Activated T-helper 9 cell treated with anti-CD3 and anti-CD28 coated beads, Interleukin-2, amount 50 U/mL, for 16 hours (primary cell): ENCODE measurements around the gene MPRIP.
"Not testable (repeated sequence)": the region's sequence is repeated elsewhere in the genome, so short reads cannot be mapped to it uniquely, and the experiment has no call there.

Source experiments
- DNase-seq: peaks from one replicate; pipeline ENCODE4 v3.0.0-alpha.2; 2020; ENCODE audit warnings: low read depth

MPRIP gene

DNA sequence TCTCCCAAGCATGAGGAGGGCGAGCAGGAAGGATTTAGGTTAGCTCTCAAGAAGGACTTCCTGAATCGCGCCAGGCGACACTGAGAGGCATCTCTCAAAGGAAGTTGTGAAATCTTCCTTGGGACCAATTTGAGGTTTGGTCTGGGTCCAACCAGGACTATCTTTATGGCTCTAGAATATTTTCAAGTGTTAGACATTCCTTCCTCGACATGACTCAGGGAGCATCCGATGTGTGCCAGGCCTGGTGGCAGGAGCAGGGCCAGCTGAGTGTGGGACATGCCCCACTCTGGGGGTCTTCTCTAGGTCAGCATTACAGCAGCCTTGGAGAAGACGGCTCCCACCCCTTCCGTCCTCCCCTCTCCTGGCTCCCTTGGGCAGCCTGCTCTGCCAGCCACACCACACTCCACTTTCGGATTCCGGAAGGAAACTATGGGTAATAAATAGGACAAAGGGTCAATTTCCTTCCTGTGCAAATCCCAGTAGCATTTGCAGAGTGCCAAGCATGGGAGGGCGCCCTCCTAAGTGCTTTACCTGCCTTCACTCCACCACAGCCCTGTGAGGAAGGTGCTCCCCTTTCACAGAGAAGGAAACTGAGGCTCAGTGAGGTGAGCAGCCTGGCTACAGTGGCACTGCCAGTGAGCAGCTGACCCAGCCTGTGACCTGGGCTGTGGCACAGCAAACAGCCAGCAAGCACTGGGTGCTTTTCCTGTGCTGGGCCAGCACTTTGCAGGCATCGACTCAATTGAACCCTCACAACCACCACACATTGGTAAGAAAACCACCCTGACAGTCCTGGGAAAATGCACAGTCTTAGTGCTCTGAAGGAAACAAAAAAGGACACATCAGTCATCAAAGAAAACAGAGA is 31.0 kb upstream of the MPRIP start:
- DNase-seq = not testable (repeated sequence)

GRCh38 chr17:17013828-17014747 is 28.2 kb upstream of the MPRIP start:
- DNase-seq = not testable (repeated sequence)

- not testable (repeated sequence) for DNase-seq
Observed at GRCh38 chr17:17014748-17015124, 27.5 kb upstream of the MPRIP start.

DNA sequence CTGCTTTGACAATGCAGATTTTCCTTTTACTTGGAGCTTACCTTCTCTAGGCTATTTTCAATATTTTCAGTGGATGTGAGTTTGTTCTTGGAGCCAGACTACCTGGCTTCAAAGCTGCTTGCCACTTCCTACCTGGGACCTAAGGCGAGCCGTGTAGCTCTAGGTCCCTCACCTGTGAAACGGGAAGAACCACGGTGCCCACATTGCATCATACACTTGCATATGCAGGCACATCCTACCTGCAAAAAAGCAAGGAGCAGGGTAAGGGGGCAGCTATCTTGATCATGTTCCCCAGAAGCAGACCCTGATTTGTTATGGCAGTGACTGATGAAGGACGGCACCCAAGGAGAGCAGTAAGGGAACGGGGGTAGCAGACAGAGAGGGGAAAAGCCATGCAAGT is 27.0 kb upstream of the MPRIP start:
- DNase-seq = no peak

GRCh38 chr17:17016199-17017197 is 25.8 kb upstream of the MPRIP start:
- not testable (repeated sequence) for DNase-seq

DNA sequence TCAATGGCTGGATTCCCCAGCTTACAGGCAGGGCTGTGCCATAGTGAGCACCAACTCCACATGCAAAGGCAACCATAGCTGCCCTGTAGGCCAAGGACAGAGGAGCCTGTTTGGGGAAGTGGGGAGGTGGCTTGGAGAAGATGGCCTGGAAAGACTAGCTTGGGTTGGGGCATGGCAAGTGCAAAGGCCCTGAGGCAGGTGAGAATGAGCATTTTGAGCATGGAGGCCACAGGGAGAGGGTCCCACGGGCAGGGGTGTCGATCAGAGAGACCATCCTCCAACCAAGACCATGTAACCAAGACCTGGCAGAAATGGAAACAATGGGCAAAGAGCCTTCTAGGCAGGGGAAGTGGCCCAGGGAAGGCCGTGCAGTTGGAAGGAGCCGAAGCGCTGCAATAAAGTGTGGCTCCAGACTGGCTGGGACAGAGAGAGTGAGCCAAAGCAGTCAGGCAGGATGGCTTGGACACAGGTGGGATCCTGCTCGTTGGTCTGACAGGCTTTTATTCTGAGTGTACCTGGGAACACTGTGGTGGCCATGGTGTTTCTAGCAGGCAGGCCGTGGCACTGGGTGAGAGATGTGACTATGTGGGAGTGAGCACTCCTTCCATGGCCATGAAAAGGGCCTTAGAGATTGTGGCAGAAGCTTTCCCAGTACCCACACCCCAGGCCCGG is 24.8 kb upstream of the MPRIP start:
- DNase-seq = no peak

GRCh38 chr17:17018021-17018441 is 24.2 kb upstream of the MPRIP start:
- no peak for DNase-seq

GRCh38 chr17:17018612-17019429 is 23.4 kb upstream of the MPRIP start:
- no peak for DNase-seq

- no peak for DNase-seq
Observed at GRCh38 chr17:17019430-17019762, 22.9 kb upstream of the MPRIP start.

- DNase-seq = no peak
Observed at GRCh38 chr17:17019891-17020456, 22.3 kb upstream of the MPRIP start.

DNA sequence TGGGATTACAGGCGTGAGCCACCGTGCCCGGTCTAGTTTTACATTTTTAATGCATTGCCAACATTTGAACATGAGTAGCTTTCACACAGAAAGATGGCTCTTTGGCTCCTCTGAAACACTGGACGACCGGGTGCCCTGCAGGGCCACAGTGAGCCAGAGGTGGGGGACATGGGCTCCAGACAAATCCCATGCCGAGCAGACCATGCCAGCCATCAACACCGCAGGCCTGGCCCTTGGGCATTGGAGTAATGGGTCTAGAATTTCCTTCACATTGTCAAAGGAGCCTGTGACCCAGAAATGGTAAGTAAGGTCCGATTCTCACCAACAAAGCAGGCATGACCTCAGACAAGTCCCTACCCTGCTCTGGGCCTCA is 21.4 kb upstream of the MPRIP start:
- DNase-seq = no peak

DNA sequence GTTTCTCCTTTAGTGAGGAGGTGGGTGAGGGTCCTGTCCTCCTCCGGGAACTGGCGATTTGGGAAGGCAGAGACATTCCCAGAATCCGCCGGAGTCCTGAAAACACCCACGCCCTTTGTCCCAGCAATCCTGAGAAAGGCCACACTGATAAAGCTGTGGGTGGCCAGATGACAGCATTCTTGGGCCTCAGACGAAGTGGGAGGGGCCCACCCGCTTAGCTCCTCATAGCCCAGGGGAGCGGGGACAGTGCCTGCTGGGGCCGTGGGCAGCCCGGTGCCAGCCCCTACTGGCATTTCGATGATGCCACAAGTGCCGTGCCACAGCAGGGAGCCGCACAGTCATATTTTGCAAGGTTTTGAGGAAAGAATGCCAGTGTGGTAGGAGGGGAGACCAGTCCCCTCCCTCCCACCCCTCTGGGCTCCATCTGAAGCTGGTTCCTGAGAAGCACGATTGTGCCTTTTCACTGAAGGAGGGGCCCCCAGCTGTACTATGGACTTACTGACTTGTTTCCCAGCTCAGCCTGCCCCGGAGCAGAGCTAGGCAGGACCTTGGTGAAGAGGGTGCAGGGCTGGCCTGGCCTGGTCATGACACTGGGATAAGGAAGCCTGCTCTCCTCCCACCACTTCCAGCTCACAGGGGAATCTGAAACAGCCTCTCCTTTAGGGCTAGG is 20.9 kb upstream of the MPRIP start:
- no peak for DNase-seq

GRCh38 chr17:17022011-17022410 is 20.2 kb upstream of the MPRIP start:
- DNase-seq = no peak

DNA sequence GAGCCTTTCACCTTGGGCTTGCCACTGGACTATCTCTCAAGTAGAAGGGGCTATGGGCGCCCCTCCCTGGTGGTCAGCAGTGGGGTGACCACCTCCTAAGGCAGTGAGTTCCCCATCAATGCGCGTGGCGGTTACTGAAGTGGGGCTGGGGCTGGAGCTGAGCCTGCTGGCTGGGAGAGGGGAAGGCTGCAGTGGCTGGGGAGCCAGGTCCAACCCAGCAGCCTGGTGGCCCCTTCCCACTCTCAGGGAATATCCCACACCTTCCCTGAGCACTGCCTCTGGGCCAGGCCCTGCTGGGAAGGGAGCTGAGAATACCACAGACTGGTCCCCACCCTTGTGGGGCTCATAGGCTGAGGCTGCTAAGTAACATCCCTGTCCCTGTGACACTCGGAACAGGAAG is 19.8 kb upstream of the MPRIP start:
- no peak for DNase-seq

GRCh38 chr17:17024778-17025300 is 17.4 kb upstream of the MPRIP start:
- DNase-seq = no peak

- DNase-seq = no peak
Observed at GRCh38 chr17:17025621-17026020, 16.6 kb upstream of the MPRIP start.

- DNase-seq = no peak
Observed at GRCh38 chr17:17026163-17026562, 16.1 kb upstream of the MPRIP start.

- DNase-seq = no peak
Observed at GRCh38 chr17:17027442-17028058, 14.7 kb upstream of the MPRIP start.
